Activated CD4-positive, alpha-beta T cell treated with anti-CD3 and anti-CD28 coated beads, Interleukin-2, amount 10 ng/mL, durations not matched to agents 7 days and 5 days (primary cell): ENCODE results near the gene PACSIN1. TPM values are rescaled to one million over a fixed set of nuclear protein-coding genes. Genes with fewer than 3 reads are reported as not detected.

Experiments used
- CTCF ChIA-PET: fragments of 350-600 bp; sonication (Branson Sonifier 250); formaldehyde crosslinking; loops from one replicate; lab custom pipeline; 2021; ENCODE audit warnings: antibody characterized with exemption; lab: Charles Lee
- POLR2A ChIA-PET: fragments of 350-600 bp; sonication (Branson Sonifier 250); formaldehyde crosslinking; loops from one replicate; lab custom pipeline; 2021; ENCODE audit warnings: antibody characterized with exemption; lab: Charles Lee
- DNase-seq: peaks from one replicate; pipeline ENCODE4 v3.0.0-alpha.2; 2020
- H3K27ac Mint-ChIP-seq: one replicate; pipeline ENCODE4 v1.8.0; 2021; ENCODE audit warnings: mild to moderate bottlenecking, moderate library complexity, mixed read lengths
- H3K27me3 Mint-ChIP-seq: one replicate; pipeline ENCODE4 v1.8.0; 2021; ENCODE audit warnings: mixed read lengths
- H3K36me3 Mint-ChIP-seq: one replicate; pipeline ENCODE4 v1.8.0; 2021; ENCODE audit warnings: low read depth, mixed read lengths
- H3K4me1 Mint-ChIP-seq: one replicate; pipeline ENCODE4 v1.8.0; 2021; ENCODE audit warnings: mixed read lengths
- H3K4me3 Mint-ChIP-seq: one replicate; pipeline ENCODE4 v1.8.0; 2021; ENCODE audit warnings: mild to moderate bottlenecking, moderate library complexity, mixed read lengths
- H3K9me3 Mint-ChIP-seq: one replicate; pipeline ENCODE4 v1.8.0; 2021; ENCODE audit warnings: mixed read lengths
- total RNA-seq, 2 experiments: library from RNA; stranded (reverse); gene quantifications; one replicate each; pipeline ENCODE4 v1.2.3, GENCODE V29; 2021

Gene PACSIN1
- total RNA-seq, 2 experiments from 2014 or later: 1.6 to 1.7 TPM

GRCh38 chr6:34523441-34524206 lies 57.7 kb downstream of the PACSIN1 start:
- Mint-ChIP-seq H3K4me1 (peaks cover 8% of the 10 kb centered on the region), H3K4me3 (no peak overlapping the region), H3K9me3 (no peaks in the 10 kb centered on the region), H3K27ac (no peak overlapping the region), H3K27me3 (peaks cover 2% of the 10 kb centered on the region), H3K36me3 (no peaks in the 10 kb centered on the region)
- ChIA-PET CTCF (no interaction called here), POLR2A (no interaction called here)
- DNase-seq: no peak

GRCh38 chr6:34524499-34524898 lies 58.6 kb downstream of the PACSIN1 start:
- no peak overlapping the region for H3K4me3 Mint-ChIP-seq
- H3K4me1 Mint-ChIP-seq: peaks cover 8% of the 10 kb centered on the region
- CTCF ChIA-PET: no interaction called here
- H3K27me3 Mint-ChIP-seq: peaks cover 2% of the 10 kb centered on the region
- H3K27ac Mint-ChIP-seq: no peak overlapping the region
- POLR2A ChIA-PET: no interaction called here
- DNase-seq: no peak
- H3K9me3 Mint-ChIP-seq: no peaks in the 10 kb centered on the region
- H3K36me3 Mint-ChIP-seq: no peaks in the 10 kb centered on the region

GRCh38 chr6:34524971-34525370 lies 59.1 kb downstream of the PACSIN1 start:
- POLR2A ChIA-PET: no interaction called here

GRCh38 chr6:34525431-34526175 lies 59.7 kb downstream of the PACSIN1 start:
- Mint-ChIP-seq H3K4me1 (peaks cover 8% of the 10 kb centered on the region), H3K9me3 (no peaks in the 10 kb centered on the region), H3K27me3 (peaks cover 2% of the 10 kb centered on the region), H3K36me3 (no peaks in the 10 kb centered on the region), H3K4me3 (no peak overlapping the region), H3K27ac (no peak overlapping the region)
- no peak for DNase-seq
- CTCF ChIA-PET: interaction anchor here (1.0 to 1.7 kb wide), 2 partner anchors 84 to 336 kb away, joined by 3 to 4 read pairs; no protein-coding TSS in a partner anchor
- POLR2A ChIA-PET: no interaction called here

More at GRCh38 chr6:34524971-34525370, 59.1 kb downstream of the PACSIN1 start:
- no peak overlapping the region for H3K4me3 Mint-ChIP-seq
- no peak overlapping the region for H3K27ac Mint-ChIP-seq
- CTCF ChIA-PET: no interaction called here
- no peaks in the 10 kb centered on the region for H3K9me3 Mint-ChIP-seq
- no peaks in the 10 kb centered on the region for H3K36me3 Mint-ChIP-seq
- H3K27me3 Mint-ChIP-seq: peaks cover 2% of the 10 kb centered on the region
- DNase-seq: no peak
- peaks cover 8% of the 10 kb centered on the region for H3K4me1 Mint-ChIP-seq

- no peak overlapping the region for H3K27ac Mint-ChIP-seq
- CTCF ChIA-PET: interaction anchor here (0.6 to 1.7 kb wide), 5 partner anchors 67 to 422 kb away, joined by 3 to 7 read pairs (median 4); partner anchors contain the start of gene BLTP3A
- DNase-seq: no peak
- H3K4me3 Mint-ChIP-seq: no peak overlapping the region
- H3K27me3 Mint-ChIP-seq: peaks cover 2% of the 10 kb centered on the region
- H3K9me3 Mint-ChIP-seq: no peaks in the 10 kb centered on the region
- no peaks in the 10 kb centered on the region for H3K36me3 Mint-ChIP-seq
- POLR2A ChIA-PET: interaction anchor here (0.6 to 0.7 kb wide), 2 partner anchors 16 to 188 kb away, joined by 3 to 5 read pairs; no protein-coding TSS in a partner anchor
- peaks cover 8% of the 10 kb centered on the region for H3K4me1 Mint-ChIP-seq
Measured at GRCh38 chr6:34526241-34526972, 60.5 kb downstream of the PACSIN1 start.

GRCh38 chr6:34526992-34527728 lies 61.3 kb downstream of the PACSIN1 start:
- ChIA-PET CTCF (interaction anchor here (0.6 to 1.7 kb wide), 6 partner anchors 8 to 421 kb away, joined by 3 to 7 read pairs (median 4); partner anchors contain the start of gene BLTP3A), POLR2A (interaction anchor here (0.6 to 0.7 kb wide), 2 partner anchors 15 to 187 kb away, joined by 3 to 5 read pairs; no protein-coding TSS in a partner anchor)
- Mint-ChIP-seq H3K36me3 (no peaks in the 10 kb centered on the region), H3K27ac (peak overlapping the region; percentile 27), H3K9me3 (no peaks in the 10 kb centered on the region), H3K27me3 (peaks cover 2% of the 10 kb centered on the region), H3K4me3 (no peak overlapping the region), H3K4me1 (peaks cover 8% of the 10 kb centered on the region)
- DNase-seq: peak; percentile 96

- DNase-seq: no peak
- Mint-ChIP-seq H3K4me3 (no peak overlapping the region), H3K36me3 (no peaks in the 10 kb centered on the region), H3K27ac (no peak overlapping the region), H3K9me3 (no peaks in the 10 kb centered on the region), H3K4me1 (peaks cover 8% of the 10 kb centered on the region), H3K27me3 (peaks cover 2% of the 10 kb centered on the region)
- POLR2A ChIA-PET: no interaction called here
- CTCF ChIA-PET: interaction anchor here (0.6 to 1.5 kb wide), 4 partner anchors 9 to 381 kb away, joined by 3 to 7 read pairs (median 5); no protein-coding TSS in a partner anchor
Measured at GRCh38 chr6:34527751-34528670, 62.1 kb downstream of the PACSIN1 start.

GRCh38 chr6:34528996-34529664 lies 63.3 kb downstream of the PACSIN1 start:
- Mint-ChIP-seq H3K27ac (no peak overlapping the region), H3K4me1 (peaks cover 8% of the 10 kb centered on the region), H3K9me3 (no peaks in the 10 kb centered on the region), H3K4me3 (no peak overlapping the region), H3K36me3 (no peaks in the 10 kb centered on the region), H3K27me3 (peaks cover 2% of the 10 kb centered on the region)
- CTCF ChIA-PET: no interaction called here
- POLR2A ChIA-PET: no interaction called here
- DNase-seq: no peak

- CTCF ChIA-PET: no interaction called here
- no peak overlapping the region for H3K27ac Mint-ChIP-seq
- H3K4me3 Mint-ChIP-seq: no peak overlapping the region
- H3K9me3 Mint-ChIP-seq: no peaks in the 10 kb centered on the region
- peaks cover 2% of the 10 kb centered on the region for H3K27me3 Mint-ChIP-seq
- peaks cover 8% of the 10 kb centered on the region for H3K4me1 Mint-ChIP-seq
- POLR2A ChIA-PET: interaction anchor here (0.6 kb wide), 1 partner anchor 143 kb away, joined by 3 read pairs; no protein-coding TSS in a partner anchor
- no peaks in the 10 kb centered on the region for H3K36me3 Mint-ChIP-seq
- no peak for DNase-seq
Measured at GRCh38 chr6:34529665-34530327, 63.9 kb downstream of the PACSIN1 start.

- CTCF ChIA-PET: interaction anchor here (0.6 kb wide), 1 partner anchor 10 kb away, joined by 4 read pairs; no protein-coding TSS in a partner anchor
- POLR2A ChIA-PET: no interaction called here
- no peaks in the 10 kb centered on the region for H3K9me3 Mint-ChIP-seq
Measured at GRCh38 chr6:34530753-34531365, 65.0 kb downstream of the PACSIN1 start.

More at GRCh38 chr6:34530753-34531365, 65.0 kb downstream of the PACSIN1 start:
- H3K4me3 Mint-ChIP-seq: no peak overlapping the region
- no peaks in the 10 kb centered on the region for H3K36me3 Mint-ChIP-seq
- H3K27me3 Mint-ChIP-seq: peaks cover 2% of the 10 kb centered on the region
- H3K4me1 Mint-ChIP-seq: peaks cover 8% of the 10 kb centered on the region
- no peak overlapping the region for H3K27ac Mint-ChIP-seq
- DNase-seq: no peak
